RPMI7951 (cell line): Measurements from ENCODE around the gene CTDSPL2. TPM values are rescaled to one million over a fixed set of nuclear protein-coding genes. Genes with fewer than 3 reads are reported as not detected.

ENCODE experiments used
- total RNA-seq: library from RNA; depleted of rRNA; stranded (reverse); fragments of >200 nt; shearing (Covaris generic); gene quantifications from 2 replicates; pipeline ENCODE4 v1.2.3, GENCODE V29; 2014; rRNA removed

The CTDSPL2 gene
- total RNA-seq, 1 experiment from 2014 or later: 121 TPM

Other genes starting within 250 kb of the CTDSPL2 start
- gene FRMD5, start 232.4 kb upstream of the CTDSPL2 start, total RNA-seq: 9.3 and 10.2 TPM in 2 replicates
- gene GOLM2, start 138.9 kb upstream of the CTDSPL2 start, total RNA-seq: 107 and 115 TPM in 2 replicates
- 32.7 and 44.9 TPM in 2 replicates for gene EIF3J, start 109.5 kb downstream of the CTDSPL2 start, total RNA-seq
- gene SPG11, start 236.0 kb downstream of the CTDSPL2 start, total RNA-seq: 44.6 and 50.5 TPM in 2 replicates